Heart left ventricle (tissue), 16 donors: ENCODE results near the gene PREP. TPM values are rescaled to one million over a fixed set of nuclear protein-coding genes. Genes with fewer than 3 reads are reported as not detected.
A peak's percentile ranks its signal among the peaks of the same experiment; 100 is the strongest.

Experiments used
- ATAC-seq, 4 donors: fragments of 200-7000 bp; cut with Tn5 transposase; one replicate each; pipeline ENCODE4 v1.9.1; 2020 to 2022; ENCODE audit warnings: moderate library complexity in 4 of 4, mild to moderate bottlenecking in 3 of 4, moderate number of reproducible peaks in 1 of 4
- DNase-seq, 5 donors: peaks; one replicate each; pipeline ENCODE4 v3.0.0-alpha.2; 2020
- H3K27ac ChIP-seq, 12 donors: fragments of 200-600 bp; sonication (generic) in 4 of 12; one replicate each; pipeline versions ENCODE4 v1.5.0 to v1.8.0; 2016 to 2022; ENCODE audit warnings: mild to moderate bottlenecking in 2 of 12
- H3K27me3 ChIP-seq, 9 donors: fragments of 200-600 bp; sonication (generic) in 2 of 9; one replicate each; pipeline versions ENCODE4 v1.5.1 to v1.8.0; 2016 to 2022; ENCODE audit warnings: mild to moderate bottlenecking in 3 of 9
- H3K36me3 ChIP-seq, 9 donors: fragments of 200-600 bp; sonication (generic) in 2 of 9; one replicate each; pipeline versions ENCODE4 v1.5.0 to v1.8.0; 2018 to 2022; ENCODE audit warnings: mild to moderate bottlenecking in 2 of 9
- H3K4me1 ChIP-seq, 12 donors: fragments of 200-600 bp; sonication (generic) in 4 of 12; one replicate each; pipeline versions ENCODE4 v1.5.0 to v1.8.0; 2016 to 2022; ENCODE audit warnings: mild to moderate bottlenecking in 3 of 12
- H3K4me3 ChIP-seq, 12 donors: fragments of 200-600 bp; sonication (generic) in 4 of 12; one replicate each; pipeline versions ENCODE4 v1.5.0 to v1.8.0; 2017 to 2022; ENCODE audit warnings: mild to moderate bottlenecking in 9 of 12, moderate library complexity in 4 of 12
- H3K9me3 ChIP-seq, 12 donors: fragments of 200-600 bp; sonication (generic) in 4 of 12; one replicate each; pipeline versions ENCODE4 v1.5.0 to v1.8.0; 2016 to 2022; ENCODE audit warnings: mild to moderate bottlenecking in 1 of 12
- POLR2A ChIP-seq, 2 donors: fragments of 450-650 bp; IDR thresholded peaks; one replicate each; pipeline ENCODE4 v1.6.1; 2017; ENCODE audit warnings: antibody characterized with exemption in 2 of 2, mild to moderate bottlenecking in 2 of 2, moderate library complexity in 2 of 2
- WGBS, 4 donors: extraction: QIAGEN DNeasy Blood & Tissue Kit in 2 of 4; methylation state at CpG; one replicate each; pipeline versions ENCODE4 v1.1.5 to v1.1.7; 2013 to 2018; 5-methylcytosine and 5-hydroxymethylcytosine counted together
- intact Hi-C, 10 donors: fragments of 100-400 bp; cut with DNase I; formaldehyde crosslinking; loops; one replicate each; pipeline versions ENCODE4 v1.11.1 to v1.14.2; 2022
- polyA plus RNA-seq, 2 donors: library from polyadenylated mRNA; stranded (reverse); fragments of 200-250 nt; gene quantifications; one replicate each; pipeline ENCODE4 v1.2.3, GENCODE V29; 2013
- total RNA-seq, 9 donors: library from RNA; depleted of rRNA in 2 of 9; stranded (reverse); fragments of >200 nt in 2 of 9; fragmentation: NEBNext Ultra II Directional in 3 of 9; extraction: Animal tissue kit (Norgen Biotek cat#: 25700) in 3 of 9; gene quantifications; one replicate each; pipeline versions ENCODE4 v1.1.0 to v1.2.4, GENCODE V29; 2016 to 2023
- TF ChIP-seq, protein P1 (sequence below), 12 donors: fragments of 200-600 bp; sonication (generic) in 4 of 12; IDR thresholded peaks; one replicate each; pipeline versions ENCODE4 v1.5.0 to v1.8.0; 2018 to 2022; ENCODE audit warnings: antibody characterized with exemption in 12 of 12, mild to moderate bottlenecking in 5 of 12
- donor health status: ischemic (EF 13 %, LVEDD 7.1; RV severe dilation, severe dysfunction).
- donor health status: healthy with polysubstance abuse.
- donor health status: DM: no; HTN: yes; CAD: no.
- donor health status: DM: no; HTN: no; CAD: no.
- donor health status: ischemic (EF 25% LVEDD 6.9; RV normal size, moderate dysfunction).
- donor health status: ischemic (EF 25% LVEDD 5.7; RV mildly dilated, moderate dysfunction).
- donor health status: healthy.
- donor health status: DM: yes; HTN: yes; CAD: no.
- donor health status: ischemic (EF 35%, LVEDD 5.7; RV mildly dilated, moderate dysfunction).
- donor health status: nonischemic (EF 11% LVEDD 7.7; RV severe dilation, severe dysfunction).
- donor health status: DM: yes; HTN: yes; CAD: no.
- donor health status: PGD.
- donor health status: ischemic (EF 29% LVEDD 5.4; RV normal size, mild dysfunction).
- donor health status: nonischemic (EF 23%, LVEDD 6.1; RV moderate dilation, normal function).

Gene PREP
- total and polyA plus RNA-seq, 11 donors: 13.1 to 35.9 (median 29.6) TPM

- 77 to 85% (median 83%) methylated on average over 3 of the region's 3 CpGs for WGBS, 4 donors
- no peak overlapping the region for H3K27ac ChIP-seq
- intact Hi-C loops: loop anchor here in 8 of 10 donors (5.0 kb wide), 4 partner anchors 83 to 313 kb away; a partner anchor contains a TSS
- H3K27me3 ChIP-seq: no peaks in the 10 kb centered on the region
- peaks cover 0 to 53% (median 27%) of the 10 kb centered on the region in 12 donors for H3K4me1 ChIP-seq
- DNase-seq (no peak), ATAC-seq (no peak)
- H3K36me3 ChIP-seq: peaks cover 0 to 22% (median 18%) of the 10 kb centered on the region in 9 donors
- no peak for TF ChIP-seq POLR2A (IDR thresholded peaks at IDR 0.05)
- TF ChIP-seq, protein P1, sequence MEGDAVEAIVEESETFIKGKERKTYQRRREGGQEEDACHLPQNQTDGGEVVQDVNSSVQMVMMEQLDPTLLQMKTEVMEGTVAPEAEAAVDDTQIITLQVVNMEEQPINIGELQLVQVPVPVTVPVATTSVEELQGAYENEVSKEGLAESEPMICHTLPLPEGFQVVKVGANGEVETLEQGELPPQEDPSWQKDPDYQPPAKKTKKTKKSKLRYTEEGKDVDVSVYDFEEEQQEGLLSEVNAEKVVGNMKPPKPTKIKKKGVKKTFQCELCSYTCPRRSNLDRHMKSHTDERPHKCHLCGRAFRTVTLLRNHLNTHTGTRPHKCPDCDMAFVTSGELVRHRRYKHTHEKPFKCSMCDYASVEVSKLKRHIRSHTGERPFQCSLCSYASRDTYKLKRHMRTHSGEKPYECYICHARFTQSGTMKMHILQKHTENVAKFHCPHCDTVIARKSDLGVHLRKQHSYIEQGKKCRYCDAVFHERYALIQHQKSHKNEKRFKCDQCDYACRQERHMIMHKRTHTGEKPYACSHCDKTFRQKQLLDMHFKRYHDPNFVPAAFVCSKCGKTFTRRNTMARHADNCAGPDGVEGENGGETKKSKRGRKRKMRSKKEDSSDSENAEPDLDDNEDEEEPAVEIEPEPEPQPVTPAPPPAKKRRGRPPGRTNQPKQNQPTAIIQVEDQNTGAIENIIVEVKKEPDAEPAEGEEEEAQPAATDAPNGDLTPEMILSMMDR (IDR thresholded peaks at IDR 0.05): no peak
- no peak overlapping the region for H3K4me3 ChIP-seq
- H3K9me3 ChIP-seq: no peaks in the 10 kb centered on the region
These were observed 2.4 kb downstream of the PREP start for GRCh38 chr6:105400501-105400900.

- no peaks in the 10 kb centered on the region for H3K9me3 ChIP-seq
- DNase-seq (no peak), ATAC-seq (no peak)
- H3K36me3 ChIP-seq: peaks cover 0 to 32% (median 27%) of the 10 kb centered on the region in 9 donors
- H3K27ac ChIP-seq: no peak overlapping the region
- WGBS, 4 donors: 73 to 89% (median 87%) methylated on average over 5 of the region's 5 CpGs
- H3K27me3 ChIP-seq: no peaks in the 10 kb centered on the region
- intact Hi-C loops: no loop called here
- H3K4me1 ChIP-seq: peaks cover 0 to 50% (median 26%) of the 10 kb centered on the region in 12 donors
- H3K4me3 ChIP-seq: no peak overlapping the region
- TF ChIP-seq, protein P1 (IDR thresholded peaks at IDR 0.05): no peak
- no peak for TF ChIP-seq POLR2A (IDR thresholded peaks at IDR 0.05)
These were observed 4.0 kb downstream of the PREP start for GRCh38 chr6:105398859-105399258.

DNA sequence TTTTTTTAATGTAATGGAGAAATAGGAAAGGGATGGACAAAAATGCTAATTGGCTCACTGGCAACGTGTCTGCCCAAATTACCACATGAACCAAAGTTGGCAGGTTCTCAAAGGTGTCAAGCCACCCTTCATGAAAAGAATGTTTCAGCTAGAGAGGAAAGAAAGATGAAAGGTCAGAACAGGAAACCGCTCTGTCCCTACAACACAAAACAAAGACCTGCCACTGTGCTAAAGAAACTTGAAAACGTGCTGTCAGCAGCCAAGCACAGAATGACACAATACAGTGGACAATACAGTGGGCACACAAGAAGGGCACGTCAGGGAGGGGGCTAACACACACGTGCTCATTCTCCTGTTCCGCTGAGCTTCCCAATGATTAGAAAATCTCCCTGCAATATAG is 4.9 kb downstream of the PREP start:
- Histone ChIP-seq H3K27ac (peak overlapping the region in 1 of 12 donors; percentile 17), H3K27me3 (no peaks in the 10 kb centered on the region), H3K4me1 (peaks cover 0 to 46% (median 23%) of the 10 kb centered on the region in 12 donors), H3K36me3 (peaks cover 0 to 35% (median 27%) of the 10 kb centered on the region in 9 donors), H3K9me3 (no peaks in the 10 kb centered on the region), H3K4me3 (no peak overlapping the region)
- peak in 2 of 4 donors; percentile 7 to 34 for ATAC-seq
- 30 to 41% (median 36%) methylated on average over 6 of the region's 6 CpGs for WGBS, 4 donors
- DNase-seq: no peak
- TF ChIP-seq, protein P1 (IDR thresholded peaks at IDR 0.05): no peak
- TF ChIP-seq POLR2A (IDR thresholded peaks at IDR 0.05): no peak
- intact Hi-C loops: no loop called here

GRCh38 chr6:105391705-105392104 is 11.2 kb downstream of the PREP start:
- 95 to 99% (median 96%) methylated on average over 6 of the region's 6 CpGs for WGBS, 4 donors

More at GRCh38 chr6:105391705-105392104, 11.2 kb downstream of the PREP start:
- TF ChIP-seq POLR2A (IDR thresholded peaks at IDR 0.05): no peak
- TF ChIP-seq, protein P1 (IDR thresholded peaks at IDR 0.05): no peak
- DNase-seq (no peak), ATAC-seq (no peak)
- H3K36me3 ChIP-seq: peaks cover 0 to 39% (median 27%) of the 10 kb centered on the region in 9 donors
- H3K9me3 ChIP-seq: no peaks in the 10 kb centered on the region
- intact Hi-C loops: no loop called here
- H3K27ac ChIP-seq: no peak overlapping the region
- H3K27me3 ChIP-seq: no peaks in the 10 kb centered on the region
- no peak overlapping the region for H3K4me3 ChIP-seq
- H3K4me1 ChIP-seq: peaks cover 0 to 13% (median 0%) of the 10 kb centered on the region in 12 donors
